NCI-H2196 (cell line): ENCODE data around the gene NUP210L.
"Not testable (repeated sequence)": the region's sequence is repeated elsewhere in the genome, so short reads cannot be mapped to it uniquely, and the experiment has no call there.

Source experiments
- DNase-seq: peaks from one replicate; lab custom pipeline; 2025; ENCODE audit not compliant: unreplicated experiment; lab: John Stamatoyannopoulos, UW

NUP210L gene

DNA sequence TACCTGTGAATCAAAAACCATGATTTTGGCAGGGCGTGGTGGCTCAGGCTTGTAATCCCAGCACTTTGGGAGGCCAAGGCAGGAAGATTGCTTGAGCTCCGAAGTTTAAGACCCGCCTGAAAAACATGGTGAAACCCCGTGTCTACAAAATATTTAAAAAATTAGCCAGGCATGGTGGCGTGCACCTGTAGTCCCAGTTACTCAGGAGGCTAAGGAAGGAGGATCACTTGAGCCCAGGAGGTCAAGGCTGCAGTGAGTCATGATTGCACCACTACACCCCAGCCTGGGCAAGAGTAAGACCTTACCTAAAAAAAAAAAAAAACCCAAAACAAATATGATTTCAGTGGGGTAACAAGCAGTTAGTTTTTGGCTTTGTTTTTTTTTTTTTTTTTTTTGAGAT is 54.7 kb downstream of the NUP210L start:
- not testable (repeated sequence) for DNase-seq

DNA sequence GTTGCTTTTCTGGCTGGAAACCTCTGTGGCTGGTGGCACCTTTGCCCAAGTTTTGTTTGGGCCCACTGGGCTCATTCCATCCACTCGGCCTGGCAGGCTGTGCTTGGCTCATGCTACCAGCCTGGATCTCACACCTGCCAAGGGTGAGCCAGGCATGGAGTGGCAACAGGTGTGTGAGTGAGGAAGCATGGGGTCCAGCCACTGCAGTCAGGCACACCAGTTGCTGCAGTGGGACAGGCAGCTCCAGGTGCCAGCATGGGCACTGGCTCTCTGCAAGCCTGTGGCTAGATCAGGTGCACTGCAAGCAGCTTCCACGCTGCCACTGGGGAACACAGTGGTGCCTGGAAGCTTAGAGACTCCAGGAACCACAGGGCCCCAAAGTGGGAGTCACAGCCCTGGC is 57.0 kb downstream of the NUP210L start:
- DNase-seq: no peak

DNA sequence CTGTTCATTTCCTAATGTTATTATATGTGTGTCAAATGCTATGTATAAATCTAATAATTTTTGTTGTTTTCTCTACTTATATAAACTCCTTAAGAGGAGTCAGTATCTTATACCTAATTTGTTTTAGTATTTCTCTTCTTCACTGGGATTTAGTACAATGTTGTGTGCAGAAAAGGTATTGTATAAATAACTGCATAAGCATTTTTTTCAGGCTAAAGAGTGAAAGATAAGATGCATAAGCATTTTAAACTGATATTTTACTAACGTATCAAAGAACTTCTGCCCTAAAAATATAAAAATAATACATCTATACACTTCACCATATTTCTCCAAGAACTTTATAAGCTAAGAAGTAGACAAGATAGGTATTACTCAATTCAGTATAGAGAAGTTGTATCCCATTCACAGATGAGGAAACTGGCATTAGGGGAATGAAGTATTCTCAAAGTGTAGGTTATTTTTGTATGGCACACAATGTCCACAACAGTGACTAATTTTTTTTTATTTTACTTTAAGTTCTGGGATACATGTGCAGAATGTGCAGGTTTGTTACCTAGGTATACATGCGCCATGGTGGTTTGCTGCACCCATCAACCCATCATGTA is 59.3 kb downstream of the NUP210L start:
- DNase-seq: no peak

DNA sequence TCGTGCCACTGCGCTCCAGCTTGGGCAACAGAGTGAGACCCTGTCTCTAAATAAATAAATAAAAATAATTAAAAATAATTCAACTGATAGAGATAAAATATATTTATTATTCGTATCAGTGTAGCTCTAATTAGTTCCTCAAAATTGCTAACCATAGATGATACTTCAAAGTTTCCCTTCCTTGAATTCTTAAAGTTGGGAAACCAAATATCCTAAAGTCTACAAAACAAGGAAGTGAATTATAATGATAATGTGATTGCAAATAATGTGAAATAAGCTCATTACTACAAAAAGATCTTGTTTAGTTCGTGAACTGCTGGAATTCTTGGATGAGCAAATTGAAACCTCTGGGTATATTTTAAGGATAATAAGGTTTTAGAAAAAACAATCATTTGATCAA is 60.5 kb downstream of the NUP210L start:
- no peak for DNase-seq

DNA sequence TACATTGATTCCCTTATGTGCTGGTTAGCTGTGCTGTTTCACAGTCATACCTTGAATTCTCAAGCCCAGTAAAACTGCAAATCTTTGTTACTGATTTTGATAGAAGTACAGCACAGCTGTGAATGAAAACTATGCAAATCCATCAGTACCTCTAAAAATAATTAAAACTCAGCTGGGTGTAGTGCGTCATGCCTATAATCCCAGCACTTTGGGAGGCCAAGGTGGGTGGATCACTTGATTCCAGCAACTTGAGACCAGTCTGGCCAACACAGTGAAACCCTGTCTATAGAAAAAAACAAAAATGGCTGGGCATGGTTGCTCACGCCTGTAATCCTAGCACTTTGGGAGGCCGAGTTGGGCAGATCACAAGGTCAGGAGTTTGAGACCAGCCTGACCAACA is 61.2 kb downstream of the NUP210L start:
- DNase-seq: no peak

DNA sequence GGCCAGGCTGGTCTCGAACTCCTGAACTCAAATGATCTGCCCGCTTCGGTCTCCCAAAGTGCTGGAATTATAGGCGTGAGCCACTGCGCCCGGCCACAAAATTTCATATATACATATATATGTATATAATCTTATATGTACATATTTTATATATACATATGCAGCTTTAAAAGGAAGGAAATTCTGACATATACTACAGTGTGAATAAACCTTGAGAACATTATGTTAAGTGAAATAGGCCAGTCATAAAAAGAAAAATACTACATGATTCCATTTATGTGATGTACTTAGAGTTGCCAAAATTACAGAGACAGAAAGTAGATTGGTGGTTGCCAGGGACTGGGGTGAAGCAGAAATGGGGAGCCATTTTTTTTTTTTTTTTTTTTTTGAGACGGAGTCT is 63.2 kb downstream of the NUP210L start:
- no peak for DNase-seq

DNA sequence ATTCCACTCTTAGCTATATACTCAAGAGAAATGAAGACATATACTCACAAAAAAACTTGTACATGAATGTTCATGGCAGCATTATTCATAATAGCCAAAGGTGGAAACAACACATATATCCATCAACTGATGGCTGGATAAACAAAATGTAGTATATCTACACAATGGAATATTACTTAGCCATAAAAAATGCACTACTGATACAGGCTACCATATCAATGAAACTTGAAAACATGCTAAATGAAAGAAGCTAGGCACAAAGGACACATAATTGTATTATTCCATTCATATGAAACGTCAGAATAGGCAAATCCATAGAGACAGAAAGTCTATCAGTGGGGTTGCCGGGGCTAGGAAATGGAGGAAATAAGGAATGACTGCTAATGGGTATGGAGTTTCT is 67.3 kb downstream of the NUP210L start:
- DNase-seq: no peak

DNA sequence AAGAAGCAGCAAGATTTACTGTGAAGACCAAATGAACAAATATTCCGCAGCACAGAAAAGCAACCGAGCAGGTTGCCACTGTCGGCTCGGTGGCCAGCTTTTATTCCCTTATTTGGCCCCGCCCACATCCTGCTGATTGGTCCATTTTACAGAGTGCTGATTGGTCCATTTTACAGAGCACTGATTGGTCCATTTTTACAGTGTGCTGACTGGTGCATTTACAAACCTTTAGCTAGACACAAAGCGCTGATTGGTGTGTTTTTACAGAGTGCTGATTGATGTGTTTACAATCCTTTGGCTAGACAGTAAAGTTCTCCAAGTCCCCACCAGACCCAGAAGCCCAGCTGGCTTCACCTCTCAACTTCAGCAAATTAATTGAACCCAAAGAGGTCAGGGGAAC is 71.8 kb downstream of the NUP210L start:
- DNase-seq: not testable (repeated sequence)

DNA sequence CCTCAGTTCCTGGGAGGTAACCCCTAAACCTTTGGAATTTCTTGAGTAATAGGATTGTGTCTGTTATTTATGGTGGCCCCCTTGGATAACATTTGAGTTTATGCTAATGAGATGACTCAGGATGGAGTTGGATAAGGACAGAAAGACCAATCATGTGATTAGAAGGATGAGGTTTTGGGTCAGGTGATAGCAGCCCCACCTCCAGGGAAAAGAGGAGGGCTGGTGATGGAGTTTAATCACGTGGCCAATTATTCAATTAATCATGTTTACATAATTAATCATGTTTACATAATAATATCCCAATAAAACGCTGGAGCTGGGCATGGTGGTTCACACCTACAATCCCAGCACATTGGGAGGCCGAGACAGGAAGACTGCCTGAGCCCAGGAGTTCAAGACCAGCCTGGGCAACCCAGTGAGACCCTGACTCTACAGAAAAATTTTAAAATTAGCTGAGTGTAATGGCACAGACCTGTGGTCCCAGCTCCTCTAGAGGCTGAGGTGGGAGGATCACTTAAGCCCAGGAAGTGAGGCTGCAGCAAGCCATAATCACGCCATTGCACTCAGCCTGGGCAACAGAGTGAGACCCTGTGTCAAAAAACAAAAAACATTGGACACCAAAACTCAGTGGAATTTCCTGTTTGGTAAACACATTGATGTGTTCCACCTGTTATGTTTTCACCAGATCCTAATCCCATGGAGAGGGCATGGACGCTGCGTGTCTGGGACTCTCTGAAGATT is 73.3 kb downstream of the NUP210L start:
- DNase-seq: no peak

DNA sequence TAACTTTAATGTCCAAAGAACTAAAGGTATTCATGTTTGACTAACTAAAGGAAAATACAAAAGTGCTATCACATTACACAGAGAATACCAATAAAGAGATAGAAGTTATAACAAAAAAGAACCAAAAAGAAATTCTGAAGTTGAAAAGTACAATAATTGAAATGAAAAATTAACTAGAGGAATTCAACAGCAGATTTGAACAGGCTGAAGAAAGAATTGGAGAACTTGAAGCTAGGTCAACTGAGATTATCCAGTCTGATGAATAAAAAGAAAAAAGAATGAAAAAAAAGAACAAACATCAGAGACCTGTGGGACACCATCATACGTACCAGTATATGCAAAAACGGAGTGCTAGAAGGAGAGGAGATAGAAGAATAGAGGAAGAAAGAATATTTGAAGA is 78.5 kb downstream of the NUP210L start:
- no peak for DNase-seq

DNA sequence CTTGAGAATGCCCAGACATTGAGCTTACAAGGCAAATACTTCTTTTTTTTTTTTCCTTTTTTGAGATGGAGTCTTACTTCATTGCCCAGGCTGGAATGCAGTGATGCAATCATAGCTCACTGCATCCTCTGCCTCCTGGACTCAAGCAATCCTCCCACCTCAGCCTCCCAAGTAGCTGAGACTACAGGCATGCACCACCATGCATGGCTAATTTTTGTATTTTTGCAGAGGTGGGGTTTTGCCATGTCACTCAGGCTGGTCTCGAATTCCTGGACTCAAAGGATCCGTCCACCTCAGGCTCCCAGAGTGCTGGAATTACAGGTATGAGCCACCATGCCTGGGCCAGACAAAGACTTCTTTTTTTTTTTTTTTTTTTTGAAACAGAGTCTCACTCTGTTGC is 79.1 kb downstream of the NUP210L start:
- DNase-seq: no peak

DNA sequence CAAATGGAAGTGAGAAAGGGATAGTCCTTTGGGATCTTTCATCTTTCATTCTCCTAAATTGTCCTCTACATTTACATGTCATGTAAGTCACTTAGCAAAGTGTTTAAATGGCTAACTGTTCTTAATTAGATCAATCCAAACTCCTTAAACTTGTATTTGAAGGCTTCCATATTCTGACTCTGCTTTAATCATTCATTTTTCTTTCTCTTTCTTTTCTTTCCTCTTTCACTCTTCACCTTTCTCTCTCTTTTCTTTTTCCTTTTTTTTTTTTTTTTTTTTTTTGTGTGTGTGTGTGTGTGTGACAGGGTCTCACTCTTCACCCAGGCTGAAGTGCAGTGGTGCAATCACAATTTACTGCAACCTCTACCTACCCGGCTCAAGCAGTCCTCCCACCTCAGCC is 92.6 kb downstream of the NUP210L start:
- no peak for DNase-seq

DNA sequence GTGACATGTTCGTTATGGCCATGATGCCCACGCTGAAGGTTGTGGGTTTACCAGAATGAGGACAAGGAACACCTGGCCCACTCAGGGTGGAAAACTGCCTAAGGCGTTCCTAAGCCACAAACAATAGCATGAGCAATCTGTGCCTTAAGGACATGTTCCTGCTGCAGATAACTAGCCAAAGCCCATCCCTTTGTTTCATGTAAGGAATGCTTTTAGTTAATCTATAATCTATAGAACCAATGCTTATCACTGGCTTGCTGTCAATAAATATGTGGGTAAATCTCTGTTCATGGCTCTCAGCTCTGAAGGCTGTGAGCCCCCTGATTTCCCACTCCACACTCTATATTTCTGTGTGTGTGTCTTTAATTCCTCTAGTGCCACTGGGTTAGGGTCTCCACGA is 107.4 kb downstream of the NUP210L start:
- DNase-seq: not testable (repeated sequence)

DNA sequence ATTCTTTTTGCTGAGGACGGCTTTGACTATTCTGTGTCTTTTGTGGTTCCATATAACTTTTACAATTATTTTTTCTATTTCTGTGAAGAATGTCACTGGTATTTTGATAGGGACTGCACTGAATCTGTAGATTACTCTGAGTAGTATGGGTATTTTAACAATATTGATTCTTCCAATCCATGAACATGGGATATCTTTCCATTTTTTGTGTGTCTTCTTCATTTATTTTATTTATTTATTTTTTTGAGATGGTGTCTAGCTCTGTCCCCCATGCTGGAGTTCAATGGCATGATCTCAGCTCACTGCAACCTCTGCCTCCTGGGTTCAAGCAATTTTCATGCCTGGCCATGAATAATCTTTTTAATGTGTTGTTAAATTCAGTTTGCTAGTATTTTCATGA is 121.2 kb downstream of the NUP210L start:
- DNase-seq: not testable (repeated sequence)

DNA sequence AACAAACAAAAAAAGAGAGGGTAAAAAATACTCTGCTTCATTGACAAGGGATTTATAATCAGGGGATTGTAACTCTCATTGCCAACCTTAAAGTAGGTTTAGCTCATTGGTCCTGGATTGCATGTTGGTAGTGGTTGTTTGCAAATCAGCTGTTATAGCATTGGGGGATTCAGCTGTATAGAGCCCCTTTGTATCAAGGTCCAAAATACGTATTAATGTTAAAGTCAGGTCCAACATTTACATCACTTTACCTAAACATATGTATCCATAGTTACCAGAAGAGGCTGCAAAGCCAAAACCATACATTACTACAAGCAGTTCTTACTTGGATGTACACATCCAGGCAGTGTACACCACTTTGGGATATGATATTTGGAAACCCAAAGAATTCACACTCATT is 134.9 kb downstream of the NUP210L start:
- DNase-seq: no peak

DNA sequence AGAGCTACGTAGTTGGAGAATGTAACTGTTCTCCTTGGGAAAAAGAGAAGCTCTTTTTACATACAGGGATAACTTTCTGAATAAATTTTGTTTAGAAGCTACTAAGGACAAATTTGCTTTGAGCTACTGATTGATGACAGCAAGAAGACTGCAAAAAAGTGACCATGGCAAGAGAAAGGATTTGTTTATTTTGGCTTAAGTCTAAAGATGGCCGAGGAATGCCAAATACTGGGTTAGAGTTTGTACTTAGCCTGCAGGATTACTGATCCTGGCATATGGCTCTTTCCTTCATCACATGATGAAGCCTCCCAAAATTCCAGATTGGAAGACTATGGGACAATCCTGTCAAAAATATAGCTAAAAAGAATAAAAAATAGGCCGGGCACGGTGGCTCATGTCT is 135.6 kb downstream of the NUP210L start:
- DNase-seq: no peak

DNA sequence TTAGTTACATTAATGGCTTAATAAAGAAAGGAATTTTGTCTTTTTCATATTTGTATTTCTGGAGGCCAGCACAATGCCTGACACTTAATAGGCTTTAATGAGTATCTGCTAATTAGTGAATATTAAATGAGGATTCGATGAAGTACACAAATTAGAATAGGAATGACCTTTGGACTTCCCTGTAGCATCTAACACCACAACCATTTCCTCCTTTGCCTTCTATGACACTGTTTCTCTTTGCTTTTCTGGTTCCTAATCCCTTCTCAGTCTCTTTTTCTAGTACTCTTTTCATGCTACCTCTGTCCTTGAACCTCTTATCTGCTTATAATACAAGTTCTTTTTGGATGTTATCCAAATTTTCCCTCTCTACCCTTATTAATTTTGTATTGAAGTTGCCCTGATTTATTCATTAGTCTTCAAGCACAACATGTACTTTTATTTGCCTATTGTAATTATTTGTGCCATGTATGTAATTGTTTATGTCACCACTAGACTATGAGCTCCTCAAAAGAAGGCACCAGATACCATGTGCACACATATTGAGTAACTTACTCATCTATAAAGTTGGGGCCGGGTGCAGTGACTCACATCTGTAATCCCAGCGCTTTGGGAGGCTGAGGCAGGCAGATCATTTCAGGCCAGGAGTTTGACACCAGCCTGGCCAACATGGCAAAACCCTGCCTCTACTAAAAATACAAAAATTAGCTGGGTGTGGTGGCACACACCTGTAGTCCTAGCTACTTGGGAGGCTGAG is 140.5 kb downstream of the NUP210L start:
- DNase-seq: no peak

DNA sequence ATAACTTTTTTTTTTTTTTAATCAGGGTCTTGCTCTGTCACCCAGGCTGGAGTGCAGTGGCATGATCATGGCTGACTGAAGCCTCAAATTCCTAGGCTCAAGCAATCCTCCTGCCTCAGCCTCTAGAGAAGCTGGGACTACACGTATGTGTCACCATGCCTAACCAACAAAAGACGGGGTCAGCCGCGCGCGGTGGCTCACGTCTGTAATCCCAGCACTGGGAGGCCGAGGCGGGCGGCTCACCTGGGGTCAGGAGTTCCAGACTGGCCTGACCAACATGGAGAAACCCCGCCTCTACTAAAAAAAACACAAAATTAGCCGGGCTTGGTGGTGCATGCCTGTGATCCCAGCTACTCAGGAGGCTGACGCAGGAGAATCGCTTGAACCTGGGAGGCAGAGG is 142.3 kb downstream of the NUP210L start:
- not testable (repeated sequence) for DNase-seq

DNA sequence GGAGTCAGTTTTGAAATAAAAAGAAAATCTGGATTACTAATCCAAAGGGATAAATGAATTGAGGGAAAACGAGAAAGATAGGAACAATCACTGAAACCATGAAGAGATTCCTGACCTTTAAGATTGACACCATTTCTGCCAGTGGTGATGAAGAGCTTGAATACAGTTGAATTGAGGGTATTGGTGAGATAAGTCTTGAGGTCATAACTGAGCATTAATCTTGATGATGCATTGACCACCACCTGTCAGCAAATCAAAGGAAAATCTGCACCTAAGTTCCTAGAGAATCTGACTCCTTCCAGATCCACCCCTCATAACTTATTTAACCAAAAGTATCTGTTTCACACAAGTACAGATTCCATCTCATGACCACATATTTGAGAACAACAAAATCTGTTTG is 142.7 kb downstream of the NUP210L start:
- no peak for DNase-seq

DNA sequence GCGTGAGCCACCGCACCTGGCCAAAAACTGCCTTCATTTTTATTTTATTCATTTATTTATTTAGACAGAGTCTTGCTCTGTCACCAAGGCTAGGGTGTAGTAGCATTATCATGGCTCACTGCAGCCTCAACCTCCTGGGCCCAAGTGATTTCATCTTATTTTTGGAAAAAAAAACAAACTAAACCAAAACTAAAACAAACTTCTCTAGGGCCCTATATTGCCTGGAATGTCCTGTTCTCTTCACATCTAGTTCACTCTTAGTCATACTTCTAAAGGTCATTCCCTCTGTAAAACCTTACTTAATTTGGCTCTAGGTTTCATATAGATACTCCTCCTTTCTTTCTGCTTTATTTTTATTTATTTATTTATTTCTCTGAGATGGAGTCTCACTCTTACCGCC is 148.7 kb downstream of the NUP210L start:
- no peak for DNase-seq

DNA sequence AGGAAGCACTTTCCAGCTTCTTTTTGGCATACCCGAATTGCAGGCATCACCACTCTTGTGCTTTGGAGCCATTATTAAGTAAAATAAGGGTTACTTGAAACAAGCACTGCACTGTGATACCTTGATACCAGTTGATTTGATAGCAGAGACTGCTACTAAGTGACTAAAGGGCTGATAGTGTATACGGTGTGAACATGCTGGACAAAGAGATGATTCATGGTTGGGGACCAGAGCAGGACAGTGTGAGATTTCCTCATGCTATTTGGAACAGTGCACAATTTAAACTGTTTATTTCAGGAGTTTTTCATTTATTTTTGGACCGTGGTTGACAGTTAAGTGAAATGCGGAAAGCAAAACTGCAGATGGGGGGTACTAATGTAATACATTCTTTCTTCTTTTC is 154.5 kb downstream of the NUP210L start:
- DNase-seq: no peak

DNA sequence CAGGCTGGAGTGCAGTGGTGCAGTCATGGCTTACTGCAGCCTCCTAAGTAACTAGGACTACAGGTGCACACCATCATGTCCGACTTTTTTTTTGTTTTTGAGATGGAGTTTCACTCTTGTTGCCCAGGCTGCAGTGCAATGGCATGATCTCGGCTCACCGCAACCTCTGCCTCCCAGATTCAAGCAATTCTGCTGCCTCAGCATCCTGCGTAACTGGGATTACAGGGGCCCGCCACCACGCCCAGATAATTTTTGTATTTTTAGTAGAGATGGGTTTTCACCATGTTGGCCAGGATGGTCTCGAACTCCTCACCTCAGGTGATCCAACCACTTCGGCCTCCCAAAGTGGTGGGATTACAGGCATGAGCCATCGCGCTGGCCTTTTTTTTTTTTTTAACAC is 158.0 kb downstream of the NUP210L start:
- DNase-seq: not testable (repeated sequence)
